ENCODE measurements around the gene CASZ1.

The CASZ1 gene

DNA sequence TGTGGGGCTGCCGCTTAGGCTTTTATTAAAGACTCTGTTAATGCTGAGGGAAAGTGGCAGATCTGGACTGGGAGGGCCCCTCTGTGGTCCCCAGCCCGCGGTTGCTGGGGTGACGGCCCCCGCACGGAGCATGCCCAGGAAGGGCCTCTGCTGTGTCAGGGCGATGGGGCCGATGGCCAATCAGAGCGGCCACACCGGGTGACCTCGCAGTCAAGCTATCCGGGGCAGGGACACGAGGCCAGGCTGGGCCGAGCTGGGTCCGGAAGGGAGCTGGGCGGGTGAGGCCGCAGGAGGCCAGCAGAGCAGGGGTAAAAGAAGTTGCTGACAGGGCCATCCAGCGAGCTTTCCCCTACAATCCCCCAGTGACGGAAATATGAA is 145.1 kb downstream of the CASZ1 start:
- H3K27ac ChIP-seq (ENCODE audit: low read depth, low read length): no peak overlapping the region
- no peaks in the 10 kb centered on the region for H3K27me3 ChIP-seq (ENCODE audit: control insufficient read depth in 1 of 2, insufficient read depth in 2 of 2, low read length in 2 of 2)
- H3K4me3 ChIP-seq (ENCODE audit: low read depth in 1 of 2, low read length in 2 of 2): no peak overlapping the region
- peaks cover 17 to 66% of the 10 kb centered on the region in 2 donors for H3K36me3 ChIP-seq (ENCODE audit: control insufficient read depth in 1 of 2, insufficient read depth in 2 of 2, low read length in 2 of 2)
- H3K9ac ChIP-seq (ENCODE audit: low read depth in 1 of 2, low read length in 2 of 2): no peak overlapping the region
- no peaks in the 10 kb centered on the region for H3K9me3 ChIP-seq (ENCODE audit: control insufficient read depth in 1 of 2, low read length in 2 of 2)
- peaks cover 0 to 4% of the 10 kb centered on the region in 2 donors for H3K4me1 ChIP-seq (ENCODE audit: control insufficient read depth in 1 of 2, insufficient read depth in 2 of 2, low read length in 2 of 2)

- Histone ChIP-seq H3K27ac (ENCODE audit: low read depth, low read length) (no peak overlapping the region), H3K4me3 (ENCODE audit: low read depth in 1 of 2, low read length in 2 of 2) (no peak overlapping the region), H3K27me3 (ENCODE audit: control insufficient read depth in 1 of 2, insufficient read depth in 2 of 2, low read length in 2 of 2) (no peaks in the 10 kb centered on the region), H3K9me3 (ENCODE audit: control insufficient read depth in 1 of 2, low read length in 2 of 2) (no peaks in the 10 kb centered on the region), H3K9ac (ENCODE audit: low read depth in 1 of 2, low read length in 2 of 2) (no peak overlapping the region), H3K4me1 (ENCODE audit: control insufficient read depth in 1 of 2, insufficient read depth in 2 of 2, low read length in 2 of 2) (peaks cover 0 to 7% of the 10 kb centered on the region in 2 donors), H3K36me3 (ENCODE audit: control insufficient read depth in 1 of 2, insufficient read depth in 2 of 2, low read length in 2 of 2) (peaks cover 23 to 66% of the 10 kb centered on the region in 2 donors)
These were observed 145.7 kb downstream of the CASZ1 start for GRCh38 chr1:10650556-10651388.

GRCh38 chr1:10649517-10650201 is 146.8 kb downstream of the CASZ1 start:
- Histone ChIP-seq H3K9ac (ENCODE audit: low read depth in 1 of 2, low read length in 2 of 2) (no peak overlapping the region), H3K27ac (ENCODE audit: low read depth, low read length) (no peak overlapping the region), H3K9me3 (ENCODE audit: control insufficient read depth in 1 of 2, low read length in 2 of 2) (no peaks in the 10 kb centered on the region), H3K4me3 (ENCODE audit: low read depth in 1 of 2, low read length in 2 of 2) (no peak overlapping the region), H3K27me3 (ENCODE audit: control insufficient read depth in 1 of 2, insufficient read depth in 2 of 2, low read length in 2 of 2) (no peaks in the 10 kb centered on the region), H3K36me3 (ENCODE audit: control insufficient read depth in 1 of 2, insufficient read depth in 2 of 2, low read length in 2 of 2) (peaks cover 22 to 67% of the 10 kb centered on the region in 2 donors), H3K4me1 (ENCODE audit: control insufficient read depth in 1 of 2, insufficient read depth in 2 of 2, low read length in 2 of 2) (peaks cover 0 to 7% of the 10 kb centered on the region in 2 donors)

- Histone ChIP-seq H3K4me3 (ENCODE audit: low read depth in 1 of 2, low read length in 2 of 2) (no peak overlapping the region), H3K27me3 (ENCODE audit: control insufficient read depth in 1 of 2, insufficient read depth in 2 of 2, low read length in 2 of 2) (no peaks in the 10 kb centered on the region), H3K27ac (ENCODE audit: low read depth, low read length) (no peak overlapping the region), H3K9ac (ENCODE audit: low read depth in 1 of 2, low read length in 2 of 2) (no peak overlapping the region), H3K36me3 (ENCODE audit: control insufficient read depth in 1 of 2, insufficient read depth in 2 of 2, low read length in 2 of 2) (peaks cover 15 to 66% of the 10 kb centered on the region in 2 donors), H3K4me1 (ENCODE audit: control insufficient read depth in 1 of 2, insufficient read depth in 2 of 2, low read length in 2 of 2) (peaks cover 0 to 7% of the 10 kb centered on the region in 2 donors), H3K9me3 (ENCODE audit: control insufficient read depth in 1 of 2, low read length in 2 of 2) (no peaks in the 10 kb centered on the region)
These were observed 147.5 kb downstream of the CASZ1 start for GRCh38 chr1:10648689-10649516.

- Histone ChIP-seq H3K4me1 (ENCODE audit: control insufficient read depth in 1 of 2, insufficient read depth in 2 of 2, low read length in 2 of 2) (peaks cover 0 to 7% of the 10 kb centered on the region in 2 donors), H3K27me3 (ENCODE audit: control insufficient read depth in 1 of 2, insufficient read depth in 2 of 2, low read length in 2 of 2) (no peaks in the 10 kb centered on the region), H3K36me3 (ENCODE audit: control insufficient read depth in 1 of 2, insufficient read depth in 2 of 2, low read length in 2 of 2) (peaks cover 18 to 66% of the 10 kb centered on the region in 2 donors), H3K9me3 (ENCODE audit: control insufficient read depth in 1 of 2, low read length in 2 of 2) (no peaks in the 10 kb centered on the region), H3K27ac (ENCODE audit: low read depth, low read length) (no peak overlapping the region), H3K4me3 (ENCODE audit: low read depth in 1 of 2, low read length in 2 of 2) (no peak overlapping the region), H3K9ac (ENCODE audit: low read depth in 1 of 2, low read length in 2 of 2) (no peak overlapping the region)
These were observed 148.9 kb downstream of the CASZ1 start for GRCh38 chr1:10647414-10648170.

DNA sequence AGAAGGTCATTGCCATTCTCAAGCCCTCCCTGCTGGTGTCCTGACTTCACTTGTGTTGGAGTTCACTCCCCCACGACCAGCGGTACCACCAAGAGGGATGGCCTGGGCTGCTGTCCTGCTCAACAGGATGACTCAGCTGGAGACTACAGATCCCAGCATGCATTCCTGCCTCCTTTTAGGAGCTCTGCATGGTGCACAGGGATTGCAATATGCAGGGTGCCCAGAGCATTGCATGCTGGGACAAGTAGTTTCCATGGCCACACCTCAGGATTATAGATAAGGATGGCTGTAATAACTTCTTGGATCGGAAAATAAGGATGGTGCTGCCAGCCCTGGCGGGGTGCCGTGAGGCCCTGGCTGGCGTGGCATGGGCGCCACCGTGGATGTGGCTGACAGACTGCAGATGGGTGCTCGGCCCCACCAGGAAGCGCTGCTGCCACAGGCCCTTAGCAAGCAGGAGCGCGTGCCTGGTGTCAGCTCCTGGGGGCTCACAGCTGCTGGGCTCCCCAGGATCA is 150.0 kb downstream of the CASZ1 start:
- Histone ChIP-seq H3K9me3 (ENCODE audit: control insufficient read depth in 1 of 2, low read length in 2 of 2) (no peaks in the 10 kb centered on the region), H3K36me3 (ENCODE audit: control insufficient read depth in 1 of 2, insufficient read depth in 2 of 2, low read length in 2 of 2) (peaks cover 24 to 68% of the 10 kb centered on the region in 2 donors), H3K27ac (ENCODE audit: low read depth, low read length) (no peak overlapping the region), H3K27me3 (ENCODE audit: control insufficient read depth in 1 of 2, insufficient read depth in 2 of 2, low read length in 2 of 2) (no peaks in the 10 kb centered on the region), H3K9ac (ENCODE audit: low read depth in 1 of 2, low read length in 2 of 2) (no peak overlapping the region), H3K4me1 (ENCODE audit: control insufficient read depth in 1 of 2, insufficient read depth in 2 of 2, low read length in 2 of 2) (peaks cover 0 to 7% of the 10 kb centered on the region in 2 donors), H3K4me3 (ENCODE audit: low read depth in 1 of 2, low read length in 2 of 2) (no peak overlapping the region)

DNA sequence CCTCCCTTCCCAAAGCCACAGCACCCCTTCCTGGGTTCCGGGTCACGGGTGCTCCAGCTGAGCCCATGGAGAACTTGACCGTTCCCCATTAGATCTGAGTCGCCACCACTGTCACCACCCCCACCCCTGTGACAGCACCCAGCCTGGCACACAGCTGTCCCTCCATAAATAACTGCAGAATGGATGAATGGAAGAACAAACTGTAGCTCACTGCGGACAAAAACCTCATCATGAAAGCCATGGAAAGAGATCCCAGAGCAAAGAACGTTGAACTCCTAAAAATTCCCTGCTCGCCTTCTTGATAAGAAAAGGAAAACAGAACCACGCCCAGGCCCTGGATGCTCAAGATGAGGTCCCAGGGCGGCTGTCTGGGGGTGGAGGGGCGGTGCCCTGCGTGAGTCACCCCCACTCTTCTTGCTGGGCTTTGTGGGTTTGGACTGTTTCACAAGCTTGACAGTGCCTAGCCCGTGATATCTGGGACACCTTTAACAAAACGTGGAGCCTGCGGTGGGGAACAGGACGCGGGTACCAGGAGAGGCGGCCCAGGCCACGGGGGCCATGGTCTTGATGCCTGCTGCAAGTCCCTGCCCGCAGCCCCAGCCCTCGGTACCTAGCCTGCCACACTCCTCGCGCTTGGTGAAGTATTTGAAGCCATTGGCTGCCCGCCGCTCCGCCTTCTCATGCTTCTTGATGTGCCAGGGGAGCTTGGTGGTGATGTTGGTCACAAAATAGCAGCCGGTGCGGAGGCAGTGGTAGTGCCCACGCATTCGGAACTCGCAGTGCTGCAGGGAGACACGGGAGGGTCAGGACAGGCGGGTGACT is 151.9 kb downstream of the CASZ1 start:
- peaks cover 34 to 82% of the 10 kb centered on the region in 2 donors for H3K36me3 ChIP-seq (ENCODE audit: control insufficient read depth in 1 of 2, insufficient read depth in 2 of 2, low read length in 2 of 2)
- H3K9ac ChIP-seq (ENCODE audit: low read depth in 1 of 2, low read length in 2 of 2): no peak overlapping the region
- H3K4me3 ChIP-seq (ENCODE audit: low read depth in 1 of 2, low read length in 2 of 2): no peak overlapping the region
- no peaks in the 10 kb centered on the region for H3K27me3 ChIP-seq (ENCODE audit: control insufficient read depth in 1 of 2, insufficient read depth in 2 of 2, low read length in 2 of 2)
- H3K27ac ChIP-seq (ENCODE audit: low read depth, low read length): no peak overlapping the region
- no peaks in the 10 kb centered on the region for H3K9me3 ChIP-seq (ENCODE audit: control insufficient read depth in 1 of 2, low read length in 2 of 2)
- peaks cover 0 to 7% of the 10 kb centered on the region in 2 donors for H3K4me1 ChIP-seq (ENCODE audit: control insufficient read depth in 1 of 2, insufficient read depth in 2 of 2, low read length in 2 of 2)

DNA sequence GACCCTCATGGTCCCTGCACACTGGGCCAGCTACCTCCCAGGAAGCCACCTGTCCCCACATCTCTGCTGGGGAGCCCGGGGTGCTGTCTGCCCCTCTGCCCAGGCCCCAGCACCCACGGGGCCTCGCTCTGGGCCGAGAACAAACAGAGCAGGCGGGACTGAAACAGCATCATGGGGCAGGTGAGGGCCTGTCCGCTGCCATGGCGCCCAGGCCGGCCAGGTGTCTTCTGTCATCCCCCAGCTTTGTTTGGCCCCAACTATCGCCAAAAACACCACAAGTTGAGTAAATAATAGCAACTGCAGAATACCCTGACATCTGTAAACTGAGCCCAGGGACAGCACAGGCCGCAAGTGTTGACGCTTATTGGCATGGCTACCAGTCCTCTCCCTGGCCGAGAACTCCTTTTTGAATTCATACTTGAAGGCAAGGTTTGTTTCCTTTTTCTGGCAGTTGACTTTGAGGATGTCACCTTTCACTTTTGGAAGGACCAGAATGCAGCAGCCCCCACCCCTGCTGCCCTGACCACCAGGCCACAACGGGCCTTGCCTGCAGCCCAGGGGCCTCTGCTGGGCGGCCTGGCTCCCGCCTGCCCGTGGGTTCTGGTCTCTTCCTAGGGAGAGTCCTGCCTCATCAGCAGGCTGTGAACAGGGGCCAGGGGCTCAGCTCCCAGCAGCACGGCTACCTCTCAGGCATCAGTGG is 152.7 kb downstream of the CASZ1 start:
- no peaks in the 10 kb centered on the region for H3K27me3 ChIP-seq (ENCODE audit: control insufficient read depth in 1 of 2, insufficient read depth in 2 of 2, low read length in 2 of 2)
- no peak overlapping the region for H3K4me3 ChIP-seq (ENCODE audit: low read depth in 1 of 2, low read length in 2 of 2)
- no peak overlapping the region for H3K27ac ChIP-seq (ENCODE audit: low read depth, low read length)
- H3K9me3 ChIP-seq (ENCODE audit: control insufficient read depth in 1 of 2, low read length in 2 of 2): no peaks in the 10 kb centered on the region
- H3K36me3 ChIP-seq (ENCODE audit: control insufficient read depth in 1 of 2, insufficient read depth in 2 of 2, low read length in 2 of 2): peaks cover 34 to 78% of the 10 kb centered on the region in 2 donors
- H3K4me1 ChIP-seq (ENCODE audit: control insufficient read depth in 1 of 2, insufficient read depth in 2 of 2, low read length in 2 of 2): peaks cover 0 to 7% of the 10 kb centered on the region in 2 donors
- H3K9ac ChIP-seq (ENCODE audit: low read depth in 1 of 2, low read length in 2 of 2): no peak overlapping the region

Data from duodenal mucosa (tissue), 2 donors.